Measurements from ENCODE around the gene SH3BP1.

Gene SH3BP1

GRCh38 chr22:37617431-37617830 is 22.0 kb upstream of the SH3BP1 start:
- ChIA-PET POLR2A (no interaction called here), CTCF (interaction anchor here (1.1 to 11.8 kb wide), 6 partner anchors 8 to 25 kb away, joined by 3 to 102 read pairs (median 12); no protein-coding TSS in a partner anchor)
- TF ChIP-seq CTCF (IDR thresholded peaks at IDR 0.05; ENCODE audit: control extremely low read depth, extremely low read depth, low read depth, missing control alignments), result no peak
- DNase-seq (ENCODE audit: extremely low spot score), result no peak

- ChIA-PET POLR2A (interaction anchor here (0.9 kb wide), 1 partner anchor 8 kb away, joined by 4 read pairs; no protein-coding TSS in a partner anchor), CTCF (interaction anchor here (1.1 to 11.8 kb wide), 7 partner anchors 8 to 63 kb away, joined by 3 to 102 read pairs (median 14); no protein-coding TSS in a partner anchor)
- DNase-seq (ENCODE audit: extremely low spot score), result no peak
- no peak for TF ChIP-seq CTCF (IDR thresholded peaks at IDR 0.05; ENCODE audit: control extremely low read depth, extremely low read depth, low read depth, missing control alignments)
Measured at GRCh38 chr22:37618072-37618656, 21.3 kb upstream of the SH3BP1 start.

GRCh38 chr22:37618674-37619073 is 20.8 kb upstream of the SH3BP1 start:
- TF ChIP-seq CTCF (IDR thresholded peaks at IDR 0.05; ENCODE audit: control extremely low read depth, extremely low read depth, low read depth, missing control alignments), result no peak
- DNase-seq (ENCODE audit: extremely low spot score), result no peak
- POLR2A ChIA-PET, result interaction anchor here (0.9 kb wide), 1 partner anchor 8 kb away, joined by 4 read pairs; no protein-coding TSS in a partner anchor
- CTCF ChIA-PET, result interaction anchor here (1.1 to 11.8 kb wide), 8 partner anchors 9 to 63 kb away, joined by 3 to 102 read pairs (median 11); no protein-coding TSS in a partner anchor

GRCh38 chr22:37619991-37620390 is 19.5 kb upstream of the SH3BP1 start:
- CTCF ChIA-PET, result interaction anchor here (1.1 to 11.8 kb wide), 7 partner anchors 9 to 61 kb away, joined by 3 to 102 read pairs (median 8); partner anchors contain the start of gene GGA1
- no peak for DNase-seq (ENCODE audit: extremely low spot score)
- POLR2A ChIA-PET, result interaction anchor here (0.9 kb wide), 1 partner anchor 12 kb away, joined by 3 read pairs; no protein-coding TSS in a partner anchor
- no peak for TF ChIP-seq CTCF (IDR thresholded peaks at IDR 0.05; ENCODE audit: control extremely low read depth, extremely low read depth, low read depth, missing control alignments)

GRCh38 chr22:37621352-37621860 is 18.1 kb upstream of the SH3BP1 start:
- ChIA-PET CTCF (interaction anchor here (1.1 to 11.8 kb wide), 7 partner anchors 9 to 242 kb away, joined by 3 to 102 read pairs (median 7); partner anchors contain the start of gene GGA1), POLR2A (no interaction called here)
- no peak for TF ChIP-seq CTCF (IDR thresholded peaks at IDR 0.05; ENCODE audit: control extremely low read depth, extremely low read depth, low read depth, missing control alignments)
- no peak for DNase-seq (ENCODE audit: extremely low spot score)

GRCh38 chr22:37623075-37624016 is 16.1 kb upstream of the SH3BP1 start:
- DNase-seq (ENCODE audit: extremely low spot score), result peak; percentile 86
- POLR2A ChIA-PET, result no interaction called here
- CTCF ChIA-PET, result interaction anchor here (0.8 to 14.3 kb wide), 11 partner anchors 11 to 282 kb away, joined by 3 to 248 read pairs (median 4); partner anchors contain the start of genes GGA1, MICALL1, NOL12 and SH3BP1
- TF ChIP-seq CTCF (IDR thresholded peaks at IDR 0.05; ENCODE audit: control extremely low read depth, extremely low read depth, low read depth, missing control alignments), result peak; percentile 82
